ENCODE data around the gene THG1L. TPM values are rescaled to one million over a fixed set of nuclear protein-coding genes. Genes with fewer than 3 reads are reported as not detected.
A peak's percentile ranks its signal among the peaks of the same experiment; 100 is the strongest.

The THG1L gene
- total and polyA plus RNA-seq, 2 donors from 2014 or later = 9.8 to 11.7 TPM

GRCh38 chr5:157778121-157778805 is 47.0 kb downstream of the THG1L start:
- H3K4me1 ChIP-seq (ENCODE audit: control insufficient read depth in 2 of 3, insufficient read depth in 2 of 3, low read depth in 1 of 3, low read length in 3 of 3) = no peaks in the 10 kb centered on the region
- no peaks in the 10 kb centered on the region for H3K27me3 ChIP-seq (ENCODE audit: control insufficient read depth, insufficient read depth, low read length)
- H3K9ac ChIP-seq (ENCODE audit: low read length in 3 of 3) = no peak overlapping the region
- intact Hi-C loops (cut with DNase I) = no loop called here
- no peak overlapping the region for H3K27ac ChIP-seq (ENCODE audit: low read depth in 2 of 2, low read length in 2 of 2)
- no peaks in the 10 kb centered on the region for H3K36me3 ChIP-seq (ENCODE audit: control insufficient read depth in 2 of 3, insufficient read depth in 3 of 3, low read length in 3 of 3)
- peak in 4 of 5 donors; percentile 49 to 80 (median 65) for DNase-seq
- no peak for FAIRE-seq
- H3K4me3 ChIP-seq (ENCODE audit: low read length in 3 of 3) = no peak overlapping the region
- no peaks in the 10 kb centered on the region for H3K9me3 ChIP-seq (ENCODE audit: control insufficient read depth in 2 of 3, insufficient read depth in 1 of 3, low read length in 3 of 3)
- TF ChIP-seq CTCF (IDR thresholded peaks at IDR 0.05; ENCODE audit: borderline replicate concordance, extremely low read depth, insufficient read depth) = no peak

DNA sequence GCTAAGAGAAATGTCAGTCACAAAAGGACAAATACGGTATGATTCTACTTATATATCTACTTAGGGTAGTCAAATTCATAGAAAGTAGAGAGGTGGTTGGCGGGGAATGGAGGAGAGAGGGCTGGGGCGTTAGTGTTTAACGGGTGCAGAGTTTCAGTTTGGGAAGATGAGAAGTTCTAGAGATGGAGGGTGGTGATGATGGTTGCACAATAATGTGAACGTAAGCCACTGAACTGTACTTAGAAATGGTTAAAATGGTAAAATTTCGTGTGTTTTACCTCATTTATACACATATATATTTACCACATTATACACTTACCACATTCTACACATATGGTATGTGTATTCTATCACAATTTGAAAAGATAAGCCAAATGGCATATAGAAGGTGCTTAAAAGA is 48.0 kb downstream of the THG1L start:
- DNase-seq (no peak), FAIRE-seq (no peak)
- no peak overlapping the region for H3K27ac ChIP-seq (ENCODE audit: low read depth in 2 of 2, low read length in 2 of 2)
- no peak overlapping the region for H3K9ac ChIP-seq (ENCODE audit: low read length in 3 of 3)
- H3K27me3 ChIP-seq (ENCODE audit: control insufficient read depth, insufficient read depth, low read length) = no peaks in the 10 kb centered on the region
- no peak for TF ChIP-seq CTCF (IDR thresholded peaks at IDR 0.05; ENCODE audit: borderline replicate concordance, extremely low read depth, insufficient read depth)
- no peaks in the 10 kb centered on the region for H3K9me3 ChIP-seq (ENCODE audit: control insufficient read depth in 2 of 3, insufficient read depth in 1 of 3, low read length in 3 of 3)
- intact Hi-C loops (cut with DNase I) = no loop called here
- no peaks in the 10 kb centered on the region for H3K36me3 ChIP-seq (ENCODE audit: control insufficient read depth in 2 of 3, insufficient read depth in 3 of 3, low read length in 3 of 3)
- H3K4me1 ChIP-seq (ENCODE audit: control insufficient read depth in 2 of 3, insufficient read depth in 2 of 3, low read depth in 1 of 3, low read length in 3 of 3) = no peaks in the 10 kb centered on the region
- no peak overlapping the region for H3K4me3 ChIP-seq (ENCODE audit: low read length in 3 of 3)

GRCh38 chr5:157785801-157786200 is 54.6 kb downstream of the THG1L start:
- no peak overlapping the region for H3K9ac ChIP-seq (ENCODE audit: low read length in 3 of 3)
- no peak for TF ChIP-seq CTCF (IDR thresholded peaks at IDR 0.05; ENCODE audit: borderline replicate concordance, extremely low read depth, insufficient read depth)
- H3K27ac ChIP-seq (ENCODE audit: low read depth in 2 of 2, low read length in 2 of 2) = no peak overlapping the region
- H3K36me3 ChIP-seq (ENCODE audit: control insufficient read depth in 2 of 3, insufficient read depth in 3 of 3, low read length in 3 of 3) = peaks cover 0 to 15% (median 7%) of the 10 kb centered on the region in 3 donors
- H3K4me3 ChIP-seq (ENCODE audit: low read length in 3 of 3) = no peak overlapping the region
- no peaks in the 10 kb centered on the region for H3K4me1 ChIP-seq (ENCODE audit: control insufficient read depth in 2 of 3, insufficient read depth in 2 of 3, low read depth in 1 of 3, low read length in 3 of 3)
- H3K9me3 ChIP-seq (ENCODE audit: control insufficient read depth in 2 of 3, insufficient read depth in 1 of 3, low read length in 3 of 3) = no peaks in the 10 kb centered on the region
- DNase-seq = no peak
- H3K27me3 ChIP-seq (ENCODE audit: control insufficient read depth, insufficient read depth, low read length) = no peaks in the 10 kb centered on the region
- FAIRE-seq = no peak
- intact Hi-C loops (cut with DNase I) = no loop called here

Other genes with a start within 250 kb of the THG1L start
- gene ADAM19, start 155.6 kb upstream of the THG1L start, total RNA-seq = 9.2 TPM
- gene ADAM19, start 155.6 kb upstream of the THG1L start, polyA plus RNA-seq (ENCODE audit: insufficient read depth, low read depth, low replicate concordance) = 0.88 TPM
- 0.09 TPM for gene SOX30, start 79.0 kb upstream of the THG1L start, total RNA-seq
- not detected for gene SOX30, start 79.0 kb upstream of the THG1L start, polyA plus RNA-seq (ENCODE audit: insufficient read depth, low read depth, low replicate concordance)
- not detected for gene C5orf52, start 59.9 kb upstream of the THG1L start, total RNA-seq
- not detected for gene C5orf52, start 59.9 kb upstream of the THG1L start, polyA plus RNA-seq (ENCODE audit: insufficient read depth, low read depth, low replicate concordance)
- 2.8 TPM for gene LSM11, start 12.3 kb downstream of the THG1L start, total RNA-seq
- gene LSM11, start 12.3 kb downstream of the THG1L start, polyA plus RNA-seq (ENCODE audit: insufficient read depth, low read depth, low replicate concordance) = 0.97 TPM
- gene CLINT1, start 127.7 kb downstream of the THG1L start, total RNA-seq = 173 TPM
- 34.1 TPM for gene CLINT1, start 127.7 kb downstream of the THG1L start, polyA plus RNA-seq (ENCODE audit: insufficient read depth, low read depth, low replicate concordance)

Data from kidney (tissue), 14 donors.